HG02610 (cell line): ENCODE measurements around the gene MXD3.

Source experiments
- ATAC-seq: cut with Tn5 transposase; IDR thresholded peaks from one replicate; pipeline ENCODE4 v1.9.1; 2021; ENCODE audit warnings: mild to moderate bottlenecking, moderate library complexity; ENCODE audit not compliant: unreplicated experiment

The MXD3 gene

DNA sequence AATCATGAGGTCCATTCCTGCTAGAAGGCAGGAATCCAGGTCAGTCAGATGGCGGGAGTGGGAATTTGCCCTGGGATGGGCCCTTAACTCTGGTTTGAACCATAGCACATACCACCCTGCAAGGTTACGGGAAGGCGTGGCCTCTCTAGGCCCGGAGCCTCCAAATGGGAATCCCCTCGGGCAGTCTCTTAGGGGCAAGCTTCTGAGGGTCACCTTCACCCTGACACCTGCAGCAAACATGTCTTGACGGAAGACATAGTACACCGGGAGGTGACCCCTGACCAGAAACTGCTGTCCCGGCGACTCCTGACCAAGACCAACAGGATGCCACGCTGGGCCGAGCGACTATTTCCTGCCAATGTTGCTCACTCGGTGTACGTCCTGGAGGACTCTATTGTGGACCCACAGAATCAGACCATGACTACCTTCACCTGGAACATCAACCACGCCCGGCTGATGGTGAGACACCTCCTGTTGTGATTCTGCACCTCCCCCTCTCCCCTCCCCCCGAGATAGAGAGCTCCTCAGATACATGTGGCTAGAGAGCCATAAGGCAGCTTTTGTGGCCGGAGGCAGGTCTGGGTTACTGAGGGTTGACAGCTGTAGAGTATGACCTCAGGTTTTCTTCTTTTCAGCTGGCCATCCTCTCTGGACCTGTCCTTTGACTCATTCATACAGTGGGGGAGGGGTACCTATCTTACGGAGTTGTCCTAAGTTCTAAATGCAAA lies 7.1 kb downstream of the MXD3 start:
- no peak for ATAC-seq

DNA sequence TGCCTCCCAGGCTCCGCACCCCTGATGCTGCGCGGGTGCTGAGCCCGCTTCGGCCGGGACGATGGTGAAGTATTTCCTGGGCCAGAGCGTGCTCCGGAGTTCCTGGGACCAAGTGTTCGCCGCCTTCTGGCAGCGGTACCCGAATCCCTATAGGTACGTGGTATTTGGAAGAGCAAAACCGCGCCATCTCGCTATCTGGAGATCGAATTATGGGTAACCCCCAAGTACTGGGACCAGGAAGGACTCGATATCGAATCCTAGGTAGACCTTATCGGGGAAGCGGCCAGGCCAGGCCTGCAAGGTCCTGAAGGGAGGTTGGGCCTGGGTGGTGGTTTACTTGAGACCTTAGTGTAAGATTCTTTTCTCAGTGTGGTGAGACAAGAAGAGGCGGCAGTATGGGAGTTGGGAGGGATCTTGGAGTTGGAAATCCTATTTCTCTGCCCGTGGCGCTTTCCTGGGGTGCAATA lies 7.7 kb downstream of the MXD3 start:
- no peak for ATAC-seq

DNA sequence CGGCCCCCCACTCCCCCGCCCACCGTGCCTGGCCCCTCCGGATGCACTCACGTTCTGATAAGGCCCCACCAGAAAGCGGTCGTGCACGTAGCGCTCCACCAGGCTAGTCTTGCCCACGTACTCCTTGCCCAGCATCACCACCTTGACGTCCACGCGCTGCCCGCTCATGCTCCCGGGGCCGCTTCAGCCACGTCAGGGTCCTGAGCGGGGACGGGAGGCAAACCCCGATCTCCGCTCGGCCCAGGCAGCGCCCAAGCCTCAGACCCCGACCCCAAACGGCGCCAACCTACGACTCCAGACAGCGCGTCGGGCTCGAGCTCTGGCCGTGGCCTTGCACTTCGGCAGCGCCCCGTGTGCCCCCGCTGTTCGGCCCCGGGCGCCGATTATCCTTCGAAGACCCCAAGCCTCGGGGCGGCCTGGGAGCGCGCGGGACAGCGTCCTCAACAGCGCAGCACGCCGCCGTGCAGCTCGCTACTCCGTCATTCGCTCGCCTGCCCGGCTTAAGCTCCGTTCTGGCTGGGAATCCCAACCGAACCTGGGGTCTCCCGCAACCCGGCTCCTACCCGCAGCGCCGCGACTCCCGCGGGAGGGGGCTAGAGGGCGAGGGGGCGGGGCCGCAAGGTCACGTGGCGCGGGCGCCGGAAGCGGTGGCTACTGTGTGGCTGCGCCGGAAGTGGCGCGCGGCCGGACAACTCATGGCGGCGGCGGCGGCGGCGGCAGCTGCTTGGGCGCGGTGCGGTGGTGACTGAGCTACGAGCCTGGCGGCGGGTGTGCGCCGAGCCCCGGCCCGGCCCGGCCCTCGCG lies 8.4 kb downstream of the MXD3 start, which contains the start of the genes PRELID1 and RAB24:
TSS of gene PRELID1 (plus strand) at position 679 of the 804 bp plus-strand sequence. CDS start 187 bp downstream, outside the sequence.
TSS of gene RAB24 (minus strand) at position 599 of the 804 bp plus-strand sequence. CDS start at position 168, 431 bp downstream.
- ATAC-seq = peak; percentile 50

DNA sequence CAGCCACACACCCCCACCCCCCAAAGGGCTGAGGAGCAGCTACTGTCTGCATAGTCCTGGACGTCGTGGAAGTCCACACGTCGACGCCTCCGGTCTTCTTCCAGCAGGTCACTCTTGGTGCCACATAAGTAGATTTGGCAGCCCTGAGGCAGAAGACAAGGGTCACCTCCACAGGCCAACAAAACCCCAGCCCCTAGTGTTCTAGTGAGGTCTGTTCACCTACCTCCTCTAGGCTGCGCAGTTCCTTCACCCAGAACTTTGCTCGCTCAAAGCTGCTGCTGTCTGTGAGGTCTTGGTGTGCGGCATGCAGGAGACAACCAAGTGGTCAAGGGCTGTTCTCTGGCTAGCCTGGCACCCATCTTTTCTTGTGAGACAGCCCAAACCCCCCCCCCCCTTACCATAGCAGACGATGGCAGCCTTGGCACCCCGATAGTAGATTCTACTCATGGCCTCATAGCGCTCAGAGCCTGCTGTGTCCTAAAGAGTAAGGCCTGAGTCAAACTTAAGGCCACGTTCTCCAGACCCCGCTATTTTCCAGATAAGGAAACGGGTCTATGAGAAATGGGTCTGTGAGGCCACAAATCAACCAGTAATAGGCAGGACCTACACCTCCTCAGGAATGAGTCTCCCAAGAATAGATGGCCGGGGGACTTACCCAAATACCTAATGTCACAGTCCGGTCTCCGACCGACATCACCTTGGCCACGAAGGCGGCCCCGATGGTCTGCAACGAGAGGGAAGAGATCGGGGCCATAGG lies 9.2 kb downstream of the MXD3 start:
- no peak for ATAC-seq

DNA sequence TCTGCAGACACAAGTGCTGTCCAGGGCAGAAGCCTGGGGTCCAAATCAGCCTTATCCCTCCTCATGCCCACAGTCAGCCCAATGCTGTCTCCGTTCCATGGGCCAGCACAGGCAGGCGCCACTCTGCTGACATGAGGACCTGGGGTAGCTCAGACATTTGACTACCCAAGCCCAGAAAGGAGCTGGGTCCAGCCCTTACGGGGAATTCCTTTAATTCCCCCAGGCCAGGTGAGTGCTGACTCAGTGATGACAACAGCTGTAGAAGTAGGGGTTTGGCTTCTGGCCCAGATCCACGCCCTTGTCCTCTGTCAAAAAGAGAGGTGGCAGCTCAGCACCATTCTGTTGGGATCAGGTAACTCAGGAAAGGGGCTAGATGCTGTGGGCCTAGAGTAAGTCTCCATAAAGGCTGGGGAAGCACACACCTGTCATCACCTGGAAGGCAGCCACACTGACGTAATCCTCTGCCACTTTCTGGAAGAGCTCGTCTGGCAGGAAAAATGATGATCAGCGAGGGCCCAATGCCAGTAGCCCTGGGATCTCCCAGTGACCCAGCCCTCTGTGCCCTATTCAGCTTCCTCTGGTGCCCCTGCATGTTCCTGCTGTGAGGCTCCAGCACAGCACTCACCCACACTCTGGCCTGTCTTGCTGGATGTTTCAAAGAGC lies 10.1 kb downstream of the MXD3 start:
- ATAC-seq = no peak

DNA sequence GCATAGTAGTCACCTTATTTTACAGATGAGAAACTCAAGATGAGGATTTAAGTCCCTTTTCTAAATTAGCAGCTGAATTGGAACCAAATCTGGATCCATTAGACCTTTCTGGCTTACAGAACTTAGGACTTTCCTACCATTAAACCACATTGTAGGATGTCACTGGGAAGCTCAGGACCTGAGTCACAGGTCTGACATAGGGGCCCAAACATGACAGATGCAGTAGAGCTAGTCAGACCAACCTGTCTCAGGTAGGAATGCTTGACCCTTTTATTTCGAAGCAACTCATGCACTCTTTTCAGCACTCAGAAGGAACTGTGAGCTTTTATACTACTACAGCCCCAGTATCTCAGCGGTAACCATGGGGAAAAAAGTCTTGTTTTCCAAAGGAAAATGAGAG lies 10.7 kb downstream of the MXD3 start:
- no peak for ATAC-seq

DNA sequence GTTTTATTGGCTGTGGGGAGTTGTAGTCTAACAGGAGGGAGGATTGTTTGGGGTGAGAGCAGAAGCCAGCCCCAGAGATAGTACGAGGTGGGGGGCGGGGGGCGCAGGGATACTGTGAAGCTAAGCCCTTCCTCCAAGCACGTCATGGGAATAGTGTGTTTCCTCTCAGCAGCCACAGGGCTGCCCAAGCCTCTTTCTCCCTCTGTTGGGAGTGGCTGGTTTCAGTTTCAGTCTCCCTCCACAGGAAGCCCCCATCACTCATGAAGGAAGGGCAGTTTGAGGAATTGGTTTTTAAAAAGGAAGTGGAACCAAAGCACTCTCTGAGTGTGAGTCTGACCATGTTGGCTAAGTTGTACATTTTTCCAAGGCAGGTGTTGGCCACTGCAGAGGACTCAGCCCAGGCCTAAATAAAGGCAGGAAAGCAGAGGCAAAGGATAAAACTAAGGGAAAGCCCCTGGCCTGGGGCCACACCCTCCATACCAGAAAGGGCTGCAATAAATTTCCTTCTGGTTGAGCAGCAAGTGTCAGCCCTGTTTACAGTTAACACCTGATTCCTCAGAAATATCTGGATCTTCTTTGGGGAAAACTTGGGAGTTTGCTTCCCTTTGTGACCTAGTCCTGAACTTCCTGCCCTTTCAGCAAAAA lies 11.3 kb downstream of the MXD3 start:
- ATAC-seq = peak; percentile 54

DNA sequence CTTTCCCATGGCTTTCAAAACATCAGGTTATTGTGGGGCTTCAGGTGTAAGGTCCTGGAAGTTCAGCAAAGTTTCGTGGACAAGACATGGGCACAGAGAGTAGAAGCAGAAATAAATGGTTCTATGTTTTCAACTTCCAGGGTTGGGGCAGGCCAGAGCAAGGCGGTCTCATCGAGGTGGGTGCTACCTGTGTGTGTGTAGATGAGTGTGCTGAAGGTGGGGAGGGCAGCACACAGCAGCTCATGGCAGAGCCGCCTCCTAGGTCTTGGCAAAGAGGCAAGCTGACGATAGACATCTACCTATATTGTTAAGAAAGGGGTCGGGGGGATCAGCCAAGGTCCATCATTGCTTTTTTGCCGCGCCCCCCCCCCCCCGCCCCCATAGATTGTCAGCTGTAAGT lies 12.0 kb downstream of the MXD3 start:
- no peak for ATAC-seq

DNA sequence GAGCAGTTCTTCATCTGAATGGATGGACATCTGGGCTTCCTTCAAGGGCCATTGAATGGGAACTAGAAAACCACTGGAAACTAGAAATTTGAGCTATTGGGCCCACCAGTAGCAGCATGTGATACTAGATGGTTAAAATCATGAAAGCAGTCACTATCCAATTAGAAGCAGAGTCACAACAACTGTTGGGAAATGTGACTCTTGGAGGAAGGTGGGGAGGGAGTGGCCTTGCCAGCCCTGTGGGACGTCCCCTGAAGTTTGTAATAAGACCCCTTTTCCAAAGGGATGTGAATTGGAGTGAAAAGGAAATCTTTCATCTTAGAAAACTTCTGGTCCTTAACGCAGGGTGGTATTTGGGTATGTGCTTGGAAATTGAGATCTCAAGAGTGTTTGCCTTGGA lies 13.8 kb downstream of the MXD3 start:
- no peak for ATAC-seq

DNA sequence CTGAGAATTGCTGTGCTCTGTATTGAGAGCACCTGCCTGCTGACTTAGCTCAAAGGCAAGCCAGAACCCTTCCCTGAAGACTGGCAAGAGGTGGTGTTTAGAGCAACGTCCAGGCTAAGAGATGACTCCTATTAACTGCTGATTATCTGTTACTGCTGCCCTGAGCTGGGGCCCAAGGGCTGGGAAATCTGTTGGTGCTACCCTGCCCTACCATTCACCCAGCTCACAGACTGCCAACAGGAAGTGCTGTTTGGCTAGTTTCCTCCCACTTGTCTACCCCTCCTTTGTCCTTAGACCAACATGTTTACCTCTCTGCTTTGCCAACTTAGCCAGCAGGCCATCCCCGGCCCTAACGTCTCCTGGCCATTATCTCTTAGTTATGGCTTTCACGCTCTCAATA lies 15.1 kb downstream of the MXD3 start:
- no peak for ATAC-seq

DNA sequence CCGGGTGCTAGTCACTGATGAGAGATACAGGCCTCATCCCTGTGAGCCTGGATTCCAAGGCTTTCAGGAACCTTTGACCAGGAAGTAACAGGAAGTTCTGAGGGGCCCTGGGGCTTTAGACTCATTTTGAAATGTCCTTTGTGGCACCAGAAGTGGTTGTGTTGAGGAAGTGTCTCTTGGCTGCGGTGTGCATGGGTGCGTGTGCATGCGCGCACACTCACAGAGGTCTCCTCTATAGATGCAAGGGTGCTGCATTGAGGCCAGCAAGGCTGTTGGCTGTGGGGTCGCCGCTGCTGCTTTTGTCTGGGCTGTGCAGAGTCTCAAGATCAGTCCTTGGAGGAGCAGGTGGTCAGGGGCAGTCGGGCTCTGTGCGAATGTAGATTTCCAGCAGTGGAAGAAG lies 15.8 kb downstream of the MXD3 start:
- no peak for ATAC-seq

DNA sequence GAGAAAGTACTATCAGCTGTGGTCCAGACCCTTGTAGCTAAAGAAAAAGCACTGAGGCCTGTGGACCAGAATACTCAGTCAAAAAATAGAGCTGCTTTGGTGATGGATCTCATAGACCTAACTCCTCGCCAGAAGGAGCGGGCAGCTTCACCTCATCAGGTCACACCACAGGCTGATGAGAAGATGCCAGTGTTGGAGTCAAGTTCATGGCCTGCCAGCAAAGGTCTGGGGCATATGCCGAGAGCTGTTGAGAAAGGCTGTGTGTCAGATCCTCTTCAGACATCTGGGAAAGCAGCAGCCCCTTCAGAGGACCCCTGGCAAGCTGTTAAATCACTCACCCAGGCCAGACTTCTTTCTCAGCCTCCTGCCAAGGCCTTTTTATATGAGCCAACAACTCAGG lies 17.1 kb downstream of the MXD3 start:
- no peak for ATAC-seq

DNA sequence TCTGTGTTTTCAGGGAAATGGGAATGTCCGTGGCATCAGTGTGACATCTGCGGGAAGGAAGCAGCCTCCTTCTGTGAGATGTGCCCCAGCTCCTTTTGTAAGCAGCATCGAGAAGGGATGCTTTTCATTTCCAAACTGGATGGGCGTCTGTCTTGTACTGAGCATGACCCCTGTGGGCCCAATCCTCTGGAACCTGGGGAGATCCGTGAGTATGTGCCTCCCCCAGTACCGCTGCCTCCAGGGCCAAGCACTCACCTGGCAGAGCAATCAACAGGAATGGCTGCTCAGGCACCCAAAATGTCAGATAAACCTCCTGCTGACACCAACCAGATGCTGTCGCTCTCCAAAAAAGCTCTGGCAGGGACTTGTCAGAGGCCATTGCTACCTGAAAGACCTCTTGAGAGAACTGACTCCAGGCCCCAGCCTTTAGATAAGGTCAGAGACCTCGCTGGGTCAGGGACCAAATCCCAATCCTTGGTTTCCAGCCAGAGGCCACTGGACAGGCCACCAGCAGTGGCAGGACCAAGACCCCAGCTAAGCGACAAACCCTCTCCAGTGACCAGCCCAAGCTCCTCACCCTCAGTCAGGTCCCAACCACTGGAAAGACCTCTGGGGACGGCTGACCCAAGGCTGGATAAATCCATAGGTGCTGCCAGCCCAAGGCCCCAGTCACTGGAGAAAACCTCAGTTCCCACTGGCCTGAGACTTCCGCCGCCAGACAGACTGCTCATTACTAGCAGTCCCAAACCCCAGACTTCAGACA lies 17.7 kb downstream of the MXD3 start:
- no peak for ATAC-seq

DNA sequence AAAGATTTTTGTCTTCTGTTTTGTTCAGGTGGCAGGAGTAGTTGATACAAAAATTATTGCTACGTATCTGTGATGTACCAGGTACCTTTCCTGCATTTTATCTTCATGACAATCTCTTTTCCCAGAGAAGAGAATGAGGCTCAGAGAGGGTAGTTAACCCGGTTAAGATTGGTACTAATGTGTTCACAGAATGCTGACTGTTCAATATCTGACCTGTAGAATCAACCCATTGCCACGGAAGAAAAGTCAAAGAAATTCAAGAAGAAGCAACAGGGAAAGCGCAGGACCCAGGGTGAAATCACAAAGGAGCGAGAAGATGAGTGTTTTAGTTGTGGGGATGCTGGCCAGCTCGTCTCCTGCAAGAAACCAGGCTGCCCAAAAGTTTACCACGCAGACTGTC lies 20.0 kb downstream of the MXD3 start:
- no peak for ATAC-seq

DNA sequence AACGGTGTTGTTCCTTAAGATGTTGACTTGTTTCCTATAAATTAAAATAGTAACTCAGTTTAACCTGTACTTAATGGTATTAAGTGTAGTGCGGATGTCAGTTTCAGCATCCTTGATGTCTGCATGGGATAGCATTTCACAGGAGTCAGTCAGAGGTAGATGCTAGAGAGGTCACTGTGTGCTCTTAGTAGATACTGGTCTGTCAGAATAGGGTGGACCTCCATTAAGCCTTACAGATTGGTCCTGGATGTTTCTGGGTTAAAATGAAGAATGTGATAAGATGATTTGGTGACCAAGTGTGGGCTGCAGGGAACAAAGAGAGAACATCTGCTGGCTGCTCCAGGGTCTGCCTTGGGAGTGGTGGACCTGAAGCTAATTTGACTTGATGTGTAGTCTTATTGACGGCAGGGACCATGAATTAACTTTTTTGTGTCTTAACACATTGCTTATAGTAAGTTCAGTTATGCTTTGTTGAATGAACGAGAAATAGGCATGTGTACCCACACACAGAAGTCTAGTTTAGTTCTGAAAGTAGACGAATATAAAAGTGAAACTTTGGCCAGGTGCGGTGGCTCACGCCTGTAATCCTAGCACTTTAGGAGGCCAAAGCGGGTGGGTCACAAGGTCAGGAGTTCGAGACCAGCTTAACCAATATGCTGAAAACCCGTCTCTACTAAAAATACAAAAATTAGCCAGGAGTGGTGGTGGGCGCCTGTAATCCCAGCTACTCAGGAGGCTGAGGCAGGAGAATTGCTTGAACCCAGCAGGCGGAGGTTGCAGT lies 20.7 kb downstream of the MXD3 start:
- ATAC-seq = no peak

DNA sequence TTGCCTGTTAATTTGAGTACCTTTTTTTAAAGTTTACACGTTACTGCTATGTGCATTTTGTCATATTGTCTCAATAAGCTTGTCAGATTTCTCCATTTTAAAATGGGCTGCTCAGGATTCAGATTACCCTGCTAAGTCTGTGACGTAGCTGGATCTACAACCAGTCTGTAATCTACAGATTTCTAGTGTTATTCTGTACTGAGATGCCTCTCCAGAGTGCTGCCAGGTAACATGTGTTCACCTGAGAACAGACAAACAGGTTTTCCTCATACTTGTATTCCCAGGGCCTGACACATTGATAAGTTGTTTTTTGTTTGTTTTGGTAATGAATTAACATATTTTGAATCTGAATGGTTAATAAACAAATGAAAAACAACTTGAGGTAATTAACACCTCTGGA lies 23.5 kb downstream of the MXD3 start:
- ATAC-seq = no peak

DNA sequence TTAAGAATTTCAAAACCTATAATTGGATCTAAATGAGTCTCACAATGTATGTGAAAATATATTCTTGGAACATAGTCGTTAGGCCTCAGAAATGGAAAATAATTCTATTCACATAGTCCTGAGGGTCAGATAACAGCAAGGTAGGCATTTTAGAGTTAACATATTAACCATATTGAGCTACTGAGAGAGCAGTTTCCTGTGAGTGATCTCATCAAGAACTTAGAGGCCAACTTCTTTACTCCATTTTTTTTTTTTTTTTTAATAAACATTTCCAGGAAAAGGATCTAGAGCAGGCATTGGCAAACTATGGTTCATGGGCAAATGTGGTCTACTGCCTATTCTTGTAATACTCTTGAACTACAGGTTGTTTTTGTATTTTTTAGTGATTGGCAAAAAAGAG lies 34.8 kb downstream of the MXD3 start:
- no peak for ATAC-seq

DNA sequence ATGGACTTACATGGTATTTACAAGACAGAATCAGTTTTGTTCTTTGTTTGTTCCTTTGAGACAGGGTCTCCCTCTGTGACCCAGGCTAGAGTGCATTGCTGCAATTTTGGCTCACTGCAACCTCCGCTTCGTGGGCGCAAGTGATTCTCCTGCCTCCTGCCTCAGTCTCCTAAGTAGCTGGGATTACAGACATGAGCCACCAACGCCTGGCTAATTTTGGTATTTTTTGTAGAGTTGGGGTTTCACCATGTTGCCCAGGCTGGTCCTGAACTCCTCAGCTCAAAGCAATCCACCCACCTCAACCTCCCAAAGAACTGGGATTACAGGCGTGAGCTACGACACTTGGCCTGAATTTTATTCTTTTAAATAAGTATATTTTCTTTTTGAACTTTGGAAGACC lies 35.8 kb downstream of the MXD3 start:
- ATAC-seq = no peak

DNA sequence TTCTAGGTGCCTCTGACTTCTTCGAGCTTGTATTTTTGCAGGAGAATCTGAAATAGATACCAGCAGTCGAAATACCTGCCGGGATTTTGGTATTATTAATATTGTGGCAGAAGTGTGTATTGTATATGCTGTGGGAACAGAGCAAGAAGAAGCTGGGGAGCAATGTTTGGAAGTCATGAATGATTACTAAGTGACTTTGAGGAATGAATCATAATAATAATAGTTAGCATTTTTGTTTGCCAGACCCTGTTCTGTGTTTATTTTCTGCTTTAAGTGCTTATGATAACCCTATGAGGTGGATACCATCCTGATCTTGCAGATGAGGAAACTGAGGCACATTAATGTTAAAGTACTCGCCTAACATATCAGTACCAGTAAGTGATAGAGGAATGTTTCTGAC lies 40.6 kb downstream of the MXD3 start:
- ATAC-seq = no peak
